ENCODE results near the gene CACNA1S. TPM values are rescaled to one million over a fixed set of nuclear protein-coding genes. Genes with fewer than 3 reads are reported as not detected.

The CACNA1S gene
- total RNA-seq, 1 experiment from 2014 or later, result not detected

DNA sequence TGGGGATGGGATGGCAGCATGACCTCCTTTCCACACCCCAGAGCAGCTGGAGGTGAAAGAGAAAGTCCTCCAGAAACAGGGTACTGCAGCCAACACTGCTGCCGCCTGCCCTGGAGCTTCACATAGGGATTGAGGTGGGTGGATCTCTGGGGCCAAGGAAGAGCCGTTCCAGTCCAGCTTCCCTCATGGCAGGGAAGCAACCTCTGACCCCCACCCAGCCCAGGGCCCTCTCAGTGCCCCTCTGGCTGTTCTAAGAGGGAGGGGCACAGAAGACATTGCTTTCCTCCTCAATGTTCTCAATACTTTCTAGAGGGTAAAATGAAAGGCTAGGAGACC is 94.4 kb downstream of the CACNA1S start:
- Histone ChIP-seq H3K27ac (ENCODE audit: low read length) (no peak overlapping the region), H3K36me3 (ENCODE audit: control insufficient read depth, insufficient read depth, low read length) (no peaks in the 10 kb centered on the region), H3K9me3 (ENCODE audit: control insufficient read depth, insufficient read depth, low read depth, low read length) (no peaks in the 10 kb centered on the region), H3K4me1 (ENCODE audit: control insufficient read depth, insufficient read depth, low read length) (no peaks in the 10 kb centered on the region), H3K4me3 (ENCODE audit: low read depth in 2 of 2, low read length in 2 of 2) (no peak overlapping the region), H3K27me3 (ENCODE audit: control insufficient read depth, insufficient read depth, low read length) (peaks cover 6% of the 10 kb centered on the region)
- intact Hi-C loops (cut with micrococcal nuclease; ENCODE audit: unreplicated experiment), result no loop called here
- TF ChIP-seq TCF7L2 (IDR thresholded peaks at IDR 0.05; ENCODE audit: low read depth, low read length) (no peak), POLR2AphosphoS5 (IDR thresholded peaks at IDR 0.05; ENCODE audit: low read depth, low read length) (no peak), SIN3A (IDR thresholded peaks at IDR 0.05; ENCODE audit: borderline replicate concordance, insufficient read depth, low read depth, low read length) (no peak)
- TF ChIP-seq, protein P1, sequence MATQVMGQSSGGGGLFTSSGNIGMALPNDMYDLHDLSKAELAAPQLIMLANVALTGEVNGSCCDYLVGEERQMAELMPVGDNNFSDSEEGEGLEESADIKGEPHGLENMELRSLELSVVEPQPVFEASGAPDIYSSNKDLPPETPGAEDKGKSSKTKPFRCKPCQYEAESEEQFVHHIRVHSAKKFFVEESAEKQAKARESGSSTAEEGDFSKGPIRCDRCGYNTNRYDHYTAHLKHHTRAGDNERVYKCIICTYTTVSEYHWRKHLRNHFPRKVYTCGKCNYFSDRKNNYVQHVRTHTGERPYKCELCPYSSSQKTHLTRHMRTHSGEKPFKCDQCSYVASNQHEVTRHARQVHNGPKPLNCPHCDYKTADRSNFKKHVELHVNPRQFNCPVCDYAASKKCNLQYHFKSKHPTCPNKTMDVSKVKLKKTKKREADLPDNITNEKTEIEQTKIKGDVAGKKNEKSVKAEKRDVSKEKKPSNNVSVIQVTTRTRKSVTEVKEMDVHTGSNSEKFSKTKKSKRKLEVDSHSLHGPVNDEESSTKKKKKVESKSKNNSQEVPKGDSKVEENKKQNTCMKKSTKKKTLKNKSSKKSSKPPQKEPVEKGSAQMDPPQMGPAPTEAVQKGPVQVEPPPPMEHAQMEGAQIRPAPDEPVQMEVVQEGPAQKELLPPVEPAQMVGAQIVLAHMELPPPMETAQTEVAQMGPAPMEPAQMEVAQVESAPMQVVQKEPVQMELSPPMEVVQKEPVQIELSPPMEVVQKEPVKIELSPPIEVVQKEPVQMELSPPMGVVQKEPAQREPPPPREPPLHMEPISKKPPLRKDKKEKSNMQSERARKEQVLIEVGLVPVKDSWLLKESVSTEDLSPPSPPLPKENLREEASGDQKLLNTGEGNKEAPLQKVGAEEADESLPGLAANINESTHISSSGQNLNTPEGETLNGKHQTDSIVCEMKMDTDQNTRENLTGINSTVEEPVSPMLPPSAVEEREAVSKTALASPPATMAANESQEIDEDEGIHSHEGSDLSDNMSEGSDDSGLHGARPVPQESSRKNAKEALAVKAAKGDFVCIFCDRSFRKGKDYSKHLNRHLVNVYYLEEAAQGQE (IDR thresholded peaks at IDR 0.05; ENCODE audit: insufficient read depth in 1 of 2, low read depth in 2 of 2, low read length in 1 of 2), result no peak
- TF ChIP-seq, protein P2, sequence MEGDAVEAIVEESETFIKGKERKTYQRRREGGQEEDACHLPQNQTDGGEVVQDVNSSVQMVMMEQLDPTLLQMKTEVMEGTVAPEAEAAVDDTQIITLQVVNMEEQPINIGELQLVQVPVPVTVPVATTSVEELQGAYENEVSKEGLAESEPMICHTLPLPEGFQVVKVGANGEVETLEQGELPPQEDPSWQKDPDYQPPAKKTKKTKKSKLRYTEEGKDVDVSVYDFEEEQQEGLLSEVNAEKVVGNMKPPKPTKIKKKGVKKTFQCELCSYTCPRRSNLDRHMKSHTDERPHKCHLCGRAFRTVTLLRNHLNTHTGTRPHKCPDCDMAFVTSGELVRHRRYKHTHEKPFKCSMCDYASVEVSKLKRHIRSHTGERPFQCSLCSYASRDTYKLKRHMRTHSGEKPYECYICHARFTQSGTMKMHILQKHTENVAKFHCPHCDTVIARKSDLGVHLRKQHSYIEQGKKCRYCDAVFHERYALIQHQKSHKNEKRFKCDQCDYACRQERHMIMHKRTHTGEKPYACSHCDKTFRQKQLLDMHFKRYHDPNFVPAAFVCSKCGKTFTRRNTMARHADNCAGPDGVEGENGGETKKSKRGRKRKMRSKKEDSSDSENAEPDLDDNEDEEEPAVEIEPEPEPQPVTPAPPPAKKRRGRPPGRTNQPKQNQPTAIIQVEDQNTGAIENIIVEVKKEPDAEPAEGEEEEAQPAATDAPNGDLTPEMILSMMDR (IDR thresholded peaks at IDR 0.05), result no peak
- in situ Hi-C loops (cut with HindIII; ENCODE audit: low pct_unique_long_range_greater_than_20kb, low sequenced_read_pairs), result no loop called here
- CTCF ChIA-PET, result no interaction called here
- DNase-seq (ENCODE audit: low read depth, low spot score), result no peak
- POLR2A ChIA-PET, result no interaction called here
- BruUV-seq (replicated peaks), result no TSS peak
- no peak for ATAC-seq

DNA sequence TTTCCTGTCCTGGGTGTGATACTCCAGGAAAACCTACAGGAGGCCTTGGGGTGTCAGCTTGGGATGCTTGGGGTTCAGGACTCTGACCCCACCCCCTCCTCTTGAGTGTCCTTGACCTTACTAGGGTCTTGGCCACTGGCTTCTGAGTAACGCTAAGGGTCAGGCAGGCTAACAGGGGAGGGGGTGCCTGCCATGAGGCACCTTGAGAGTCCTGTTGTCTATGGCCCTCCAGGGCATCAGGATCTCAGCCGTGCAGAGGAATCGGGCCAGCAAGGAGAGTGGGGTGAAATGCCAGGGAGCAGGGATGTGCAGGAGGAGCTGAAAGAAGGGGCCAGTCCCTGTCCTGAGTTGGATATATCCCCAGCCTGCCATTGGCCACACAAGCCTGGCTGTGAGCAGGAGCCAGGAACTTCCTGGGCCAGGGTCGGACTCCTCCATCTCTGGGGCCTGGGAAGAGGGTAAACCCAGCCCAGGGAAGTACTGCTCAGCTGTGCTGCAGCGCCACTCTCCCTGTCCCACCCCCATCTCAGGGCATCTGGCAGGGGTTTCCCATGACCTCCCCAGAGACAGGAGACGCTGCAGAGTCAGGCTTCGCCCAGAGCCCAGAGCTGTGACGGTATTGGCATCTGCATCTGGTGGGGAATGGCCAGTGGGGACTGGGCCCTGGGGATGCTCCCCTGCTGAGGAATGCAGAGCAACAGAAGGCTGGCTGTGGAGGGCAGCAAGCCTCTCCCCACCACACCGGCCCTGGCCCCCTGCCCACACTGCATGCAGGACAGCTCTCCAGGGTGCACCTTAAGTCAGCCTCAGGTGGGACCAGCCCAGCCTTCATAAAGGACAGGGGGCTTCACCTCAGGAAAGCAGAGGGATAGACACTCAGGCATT is 95.0 kb downstream of the CACNA1S start:
- no peak for ATAC-seq
- no peak for DNase-seq (ENCODE audit: low read depth, low spot score)
- ChIA-PET POLR2A (no interaction called here), CTCF (no interaction called here)
- BruUV-seq (replicated peaks), result no TSS peak
- Histone ChIP-seq H3K27ac (ENCODE audit: low read length) (no peak overlapping the region), H3K27me3 (ENCODE audit: control insufficient read depth, insufficient read depth, low read length) (peaks cover 5% of the 10 kb centered on the region), H3K4me3 (ENCODE audit: low read depth in 2 of 2, low read length in 2 of 2) (no peak overlapping the region), H3K4me1 (ENCODE audit: control insufficient read depth, insufficient read depth, low read length) (no peaks in the 10 kb centered on the region), H3K9me3 (ENCODE audit: control insufficient read depth, insufficient read depth, low read depth, low read length) (no peaks in the 10 kb centered on the region), H3K36me3 (ENCODE audit: control insufficient read depth, insufficient read depth, low read length) (no peaks in the 10 kb centered on the region)
- TF ChIP-seq, protein P2 (IDR thresholded peaks at IDR 0.05), result no peak
- TF ChIP-seq SIN3A (IDR thresholded peaks at IDR 0.05; ENCODE audit: borderline replicate concordance, insufficient read depth, low read depth, low read length) (no peak), POLR2AphosphoS5 (IDR thresholded peaks at IDR 0.05; ENCODE audit: low read depth, low read length) (no peak), TCF7L2 (IDR thresholded peaks at IDR 0.05; ENCODE audit: low read depth, low read length) (no peak)
- TF ChIP-seq, protein P1 (IDR thresholded peaks at IDR 0.05; ENCODE audit: insufficient read depth in 1 of 2, low read depth in 2 of 2, low read length in 1 of 2), result no peak
- intact Hi-C loops (cut with micrococcal nuclease; ENCODE audit: unreplicated experiment) (no loop called here), in situ Hi-C loops (cut with HindIII; ENCODE audit: low pct_unique_long_range_greater_than_20kb, low sequenced_read_pairs) (no loop called here)

Measured in Panc1 (cell line).